Naive thymus-derived CD4-positive, alpha-beta T cell (primary cell): ENCODE results near the gene IFT25. TPM values are rescaled to one million over a fixed set of nuclear protein-coding genes. Genes with fewer than 3 reads are reported as not detected.

ENCODE experiments used
- ATAC-seq: fragments of 150-1000 bp; cut with Tn5 transposase; 2 replicates; pipeline ENCODE4 v1.10.0; 2021; ENCODE audit warnings: mild to moderate bottlenecking, moderate library complexity
- CTCF ChIA-PET: fragments of 350-600 bp; sonication (Branson Sonifier 250); formaldehyde crosslinking; loops from one replicate; lab custom pipeline; 2021; ENCODE audit warnings: antibody characterized with exemption; lab: Charles Lee
- POLR2A ChIA-PET: fragments of 350-600 bp; sonication (Branson Sonifier 250); formaldehyde crosslinking; loops from one replicate; lab custom pipeline; 2021; ENCODE audit warnings: antibody characterized with exemption, inconsistent platforms; lab: Charles Lee
- DNase-seq, 9 donors: peaks; one replicate each; pipeline versions ENCODE4 v3.0.0 to v3.0.0-alpha.2; 2020 to 2022; ENCODE audit warnings: mixed read lengths in 1 of 9
- H3K27ac ChIP-seq: one replicate; pipeline ENCODE4 v1.7.0; 2013; ENCODE audit warnings: mild to moderate bottlenecking, low read depth, low read length, moderate library complexity
- H3K27me3 ChIP-seq, 2 donors: one replicate each; pipeline ENCODE4 v1.7.0; 2013; ENCODE audit warnings: low read length in 2 of 2, mild to moderate bottlenecking in 2 of 2, moderate library complexity in 2 of 2; ENCODE audit not compliant: control insufficient read depth in 2 of 2, insufficient read depth in 2 of 2
- H3K36me3 ChIP-seq, 3 experiments: 1 replicate in 2 of 3; 2 replicates in 1 of 3; pipeline ENCODE4 v1.7.0; 2013; ENCODE audit warnings: low read length in 3 of 3, mild to moderate bottlenecking in 3 of 3, moderate library complexity in 1 of 3; ENCODE audit not compliant: insufficient read depth in 3 of 3, control insufficient read depth in 2 of 3
- H3K4me1 ChIP-seq, 2 donors: one replicate each; pipeline ENCODE4 v1.7.0; 2013; ENCODE audit warnings: low read length in 2 of 2, mild to moderate bottlenecking in 2 of 2, moderate library complexity in 1 of 2; ENCODE audit not compliant: control insufficient read depth in 2 of 2, insufficient read depth in 2 of 2
- H3K4me3 ChIP-seq: 2 replicates; pipeline ENCODE4 v1.7.0; 2013; ENCODE audit warnings: mild to moderate bottlenecking, low read length
- H3K9me3 ChIP-seq, 3 experiments: 1 replicate in 2 of 3; 2 replicates in 1 of 3; pipeline ENCODE4 v1.7.0; 2013; ENCODE audit warnings: low read length in 3 of 3; ENCODE audit not compliant: control insufficient read depth in 2 of 3
- H3K27ac Mint-ChIP-seq, 9 donors: one replicate each; pipeline ENCODE4 v1.8.0; 2020 to 2022; ENCODE audit warnings: mixed read lengths in 9 of 9, mild to moderate bottlenecking in 8 of 9, moderate library complexity in 5 of 9, inconsistent platforms in 2 of 9
- H3K27me3 Mint-ChIP-seq, 5 donors: one replicate each; pipeline ENCODE4 v1.8.0; 2021 to 2022; ENCODE audit warnings: mixed read lengths in 5 of 5, mild to moderate bottlenecking in 1 of 5
- H3K36me3 Mint-ChIP-seq, 5 donors: one replicate each; pipeline ENCODE4 v1.8.0; 2020 to 2022; ENCODE audit warnings: mixed read lengths in 5 of 5, mild to moderate bottlenecking in 3 of 5, inconsistent platforms in 1 of 5
- H3K4me1 Mint-ChIP-seq, 7 donors: one replicate each; pipeline ENCODE4 v1.8.0; 2020 to 2022; ENCODE audit warnings: mixed read lengths in 7 of 7, mild to moderate bottlenecking in 3 of 7, inconsistent platforms in 1 of 7
- H3K4me3 Mint-ChIP-seq, 10 donors: one replicate each; pipeline ENCODE4 v1.8.0; 2020 to 2022; ENCODE audit warnings: mild to moderate bottlenecking in 10 of 10, mixed read lengths in 10 of 10, moderate library complexity in 6 of 10, inconsistent platforms in 2 of 10
- H3K9me3 Mint-ChIP-seq, 11 donors: one replicate each; pipeline ENCODE4 v1.8.0; 2020 to 2022; ENCODE audit warnings: mixed read lengths in 11 of 11, mild to moderate bottlenecking in 4 of 11, inconsistent platforms in 1 of 11, moderate library complexity in 1 of 11
- intact Hi-C, 2 donors: fragments of 100-400 bp; cut with micrococcal nuclease; formaldehyde crosslinking; loops; one replicate each; pipeline ENCODE4 v1.15.1; 2023
- polyA plus RNA-seq, 2 donors: library from polyadenylated mRNA; unstranded; fragments of 300-500 nt; fragmentation: Illumina TruSeq; gene quantifications; one replicate each; pipeline ENCODE4 v1.2.3, GENCODE V29; 2021
- total RNA-seq, 6 experiments: library from RNA in 5 of 6; stranded (reverse) in 5 of 6; gene quantifications; 1 replicate in 5 of 6; 2 replicates in 1 of 6; pipeline ENCODE4 v1.2.3 and lab custom pipeline; 2021 to 2026

IFT25 gene
- total and polyA plus RNA-seq, 7 experiments from 2014 or later = 17.5 to 59.9 (median 41.3) TPM

- H3K27ac ChIP-seq = no peak overlapping the region
- H3K9me3 Mint-ChIP-seq = peaks cover 0 to 9% (median 0%) of the 10 kb centered on the region in 11 donors
- peaks cover 4 to 53% (median 33%) of the 10 kb centered on the region in 5 donors for H3K36me3 Mint-ChIP-seq
- intact Hi-C loops = no loop called here
- peaks cover 0 to 15% of the 10 kb centered on the region in 2 donors for H3K4me1 ChIP-seq
- DNase-seq (no peak), ATAC-seq (no peak)
- H3K9me3 ChIP-seq = peaks cover 0 to 7% (median 0%) of the 10 kb centered on the region in 3 experiments
- ChIA-PET CTCF (no interaction called here), POLR2A (no interaction called here)
- no peak overlapping the region for H3K4me3 Mint-ChIP-seq
- peaks cover 16 to 36% (median 26%) of the 10 kb centered on the region in 7 donors for H3K4me1 Mint-ChIP-seq
- no peak overlapping the region for H3K4me3 ChIP-seq
- H3K27ac Mint-ChIP-seq = no peak overlapping the region
- H3K36me3 ChIP-seq = peaks cover 0 to 26% (median 0%) of the 10 kb centered on the region in 3 experiments
- H3K27me3 ChIP-seq = no peaks in the 10 kb centered on the region
- H3K27me3 Mint-ChIP-seq = no peaks in the 10 kb centered on the region
Measured at GRCh38 chr1:53938136-53938830, 7.2 kb downstream of the IFT25 start.

GRCh38 chr1:53936430-53936829 lies 9.1 kb downstream of the IFT25 start:
- H3K4me1 Mint-ChIP-seq = peaks cover 7 to 26% (median 14%) of the 10 kb centered on the region in 7 donors
- H3K36me3 Mint-ChIP-seq = peaks cover 4 to 60% (median 38%) of the 10 kb centered on the region in 5 donors

GRCh38 chr1:53934170-53934765 lies 11.2 kb downstream of the IFT25 start:
- Histone ChIP-seq H3K4me3 (no peak overlapping the region), H3K9me3 (peaks cover 0 to 14% (median 0%) of the 10 kb centered on the region in 3 experiments), H3K27me3 (no peaks in the 10 kb centered on the region), H3K36me3 (peaks cover 0 to 31% (median 0%) of the 10 kb centered on the region in 3 experiments), H3K4me1 (peaks cover 0 to 3% of the 10 kb centered on the region in 2 donors), H3K27ac (no peak overlapping the region)
- no peak overlapping the region for H3K27ac Mint-ChIP-seq
- ATAC-seq (no peak), DNase-seq (no peak)
- ChIA-PET CTCF (interaction anchor here (0.7 kb wide), 1 partner anchor 73 kb away, joined by 3 read pairs; no protein-coding TSS in a partner anchor), POLR2A (interaction anchor here (2.0 kb wide), 1 partner anchor 11 kb away, joined by 8 read pairs; the partner anchor contains the start of genes IFT25 and LRRC42)
- H3K4me1 Mint-ChIP-seq = peaks cover 5 to 15% (median 9%) of the 10 kb centered on the region in 7 donors
- H3K36me3 Mint-ChIP-seq = peaks cover 5 to 60% (median 46%) of the 10 kb centered on the region in 5 donors
- H3K9me3 Mint-ChIP-seq = peaks cover 0 to 10% (median 0%) of the 10 kb centered on the region in 11 donors
- intact Hi-C loops = no loop called here
- no peaks in the 10 kb centered on the region for H3K27me3 Mint-ChIP-seq
- H3K4me3 Mint-ChIP-seq = no peak overlapping the region

More at GRCh38 chr1:53936430-53936829, 9.1 kb downstream of the IFT25 start:
- H3K27ac ChIP-seq = no peak overlapping the region
- Mint-ChIP-seq H3K27ac (peak overlapping the region in 1 of 9 donors; percentile 4), H3K27me3 (no peaks in the 10 kb centered on the region), H3K4me3 (no peak overlapping the region), H3K9me3 (peaks cover 0 to 10% (median 0%) of the 10 kb centered on the region in 11 donors)
- H3K9me3 ChIP-seq = peaks cover 0 to 14% (median 0%) of the 10 kb centered on the region in 3 experiments
- ChIA-PET POLR2A (interaction anchor here (0.7 kb wide), 1 partner anchor 11 kb away, joined by 4 read pairs; no protein-coding TSS in a partner anchor), CTCF (interaction anchor here (1.3 kb wide), 1 partner anchor 9 kb away, joined by 5 read pairs; the partner anchor contains the start of gene IFT25)
- ATAC-seq = no peak
- intact Hi-C loops = no loop called here
- no peak overlapping the region for H3K4me3 ChIP-seq
- no peak for DNase-seq
- H3K4me1 ChIP-seq = peaks cover 0 to 3% of the 10 kb centered on the region in 2 donors
- no peaks in the 10 kb centered on the region for H3K27me3 ChIP-seq
- peaks cover 0 to 26% (median 0%) of the 10 kb centered on the region in 3 experiments for H3K36me3 ChIP-seq

DNA sequence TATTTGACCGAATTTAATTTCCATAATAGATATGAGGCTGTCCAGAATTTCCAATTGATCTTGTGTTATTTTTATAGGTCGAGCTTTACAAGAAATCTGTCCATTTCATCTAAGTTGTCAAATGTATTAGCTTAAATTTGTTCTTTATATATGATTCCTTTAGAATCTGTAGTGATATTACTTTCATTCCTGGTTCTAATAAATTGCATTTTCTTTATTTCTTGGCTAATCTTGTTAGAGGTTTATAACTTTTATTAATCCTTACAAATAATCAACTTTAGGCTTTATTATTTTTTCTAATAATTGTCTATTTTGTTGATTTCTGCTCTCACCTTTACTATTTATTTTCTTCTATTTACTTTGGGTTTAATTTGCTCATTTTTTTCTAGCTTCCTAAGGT lies 14.0 kb downstream of the IFT25 start:
- Histone ChIP-seq H3K4me3 (no peak overlapping the region), H3K9me3 (peaks cover 0 to 14% (median 0%) of the 10 kb centered on the region in 3 experiments), H3K27me3 (no peaks in the 10 kb centered on the region), H3K36me3 (peaks cover 0 to 39% (median 0%) of the 10 kb centered on the region in 3 experiments), H3K27ac (no peak overlapping the region), H3K4me1 (no peaks in the 10 kb centered on the region)
- ChIA-PET POLR2A (no interaction called here), CTCF (interaction anchor here (1.3 kb wide), 1 partner anchor 70 kb away, joined by 6 read pairs; no protein-coding TSS in a partner anchor)
- Mint-ChIP-seq H3K9me3 (peaks cover 0 to 10% (median 0%) of the 10 kb centered on the region in 11 donors), H3K4me1 (peaks cover 0 to 7% (median 1%) of the 10 kb centered on the region in 7 donors), H3K27ac (peak overlapping the region in 1 of 9 donors; percentile 38), H3K4me3 (no peak overlapping the region), H3K27me3 (no peaks in the 10 kb centered on the region), H3K36me3 (peaks cover 11 to 60% (median 48%) of the 10 kb centered on the region in 5 donors)
- intact Hi-C loops = no loop called here
- no peak for ATAC-seq
- no peak for DNase-seq

GRCh38 chr1:53930932-53931331 lies 14.6 kb downstream of the IFT25 start:
- H3K4me1 Mint-ChIP-seq = peaks cover 0 to 7% (median 0%) of the 10 kb centered on the region in 7 donors
- Histone ChIP-seq H3K9me3 (peaks cover 0 to 14% (median 0%) of the 10 kb centered on the region in 3 experiments), H3K36me3 (peaks cover 0 to 40% (median 0%) of the 10 kb centered on the region in 3 experiments), H3K4me1 (no peaks in the 10 kb centered on the region), H3K27me3 (no peaks in the 10 kb centered on the region), H3K27ac (no peak overlapping the region), H3K4me3 (no peak overlapping the region)
- intact Hi-C loops = no loop called here
- peaks cover 10 to 57% (median 47%) of the 10 kb centered on the region in 5 donors for H3K36me3 Mint-ChIP-seq
- H3K9me3 Mint-ChIP-seq = peaks cover 0 to 10% (median 0%) of the 10 kb centered on the region in 11 donors
- POLR2A ChIA-PET = no interaction called here
- H3K27ac Mint-ChIP-seq = peak overlapping the region in 1 of 9 donors; percentile 38
- ATAC-seq (no peak), DNase-seq (no peak)
- no peaks in the 10 kb centered on the region for H3K27me3 Mint-ChIP-seq
- H3K4me3 Mint-ChIP-seq = no peak overlapping the region
- CTCF ChIA-PET = interaction anchor here (1.3 kb wide), 1 partner anchor 70 kb away, joined by 6 read pairs; no protein-coding TSS in a partner anchor

DNA sequence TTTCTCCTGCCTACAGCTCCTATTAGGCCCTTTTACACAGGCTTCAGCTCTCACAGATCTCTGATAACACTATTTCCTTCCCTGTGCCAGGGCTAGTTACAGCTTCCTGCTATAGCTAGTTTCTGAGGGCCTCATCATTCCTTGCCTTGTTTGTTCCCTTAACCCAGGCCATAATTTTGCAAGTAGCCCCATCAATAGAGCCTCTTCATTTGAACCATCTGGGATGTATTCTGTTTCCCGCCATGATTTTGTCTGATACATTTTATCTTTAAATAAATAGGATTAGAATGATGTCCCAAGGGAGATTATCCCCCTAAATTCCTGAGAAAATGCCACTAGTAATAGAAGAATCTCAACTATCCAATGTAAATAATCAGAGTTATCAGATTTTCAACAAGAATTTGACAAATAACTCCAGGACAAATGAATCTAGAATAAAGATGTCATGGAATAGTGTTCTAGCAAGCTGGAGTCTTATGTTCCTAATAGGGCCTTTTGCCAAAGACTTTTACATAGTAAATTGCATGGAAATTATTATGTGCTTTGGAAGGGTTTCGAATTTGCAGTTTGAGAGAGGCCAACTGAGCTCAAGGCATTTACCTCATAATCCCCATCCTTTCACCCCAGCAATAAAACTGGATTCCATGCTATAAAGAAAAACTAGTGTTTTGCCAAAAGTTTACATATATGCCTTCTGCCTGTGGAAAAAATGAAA lies 16.1 kb downstream of the IFT25 start:
- POLR2A ChIA-PET = interaction anchor here (0.9 kb wide), 1 partner anchor 15 kb away, joined by 4 read pairs; no protein-coding TSS in a partner anchor
- H3K4me1 Mint-ChIP-seq = peaks cover 0 to 7% (median 0%) of the 10 kb centered on the region in 7 donors
- Histone ChIP-seq H3K27ac (no peak overlapping the region), H3K9me3 (peaks cover 0 to 8% (median 0%) of the 10 kb centered on the region in 3 experiments), H3K27me3 (no peaks in the 10 kb centered on the region), H3K36me3 (peaks cover 0 to 28% (median 0%) of the 10 kb centered on the region in 3 experiments), H3K4me1 (no peaks in the 10 kb centered on the region), H3K4me3 (no peak overlapping the region)
- CTCF ChIA-PET = interaction anchor here (0.8 kb wide), 1 partner anchor 31 kb away, joined by 3 read pairs; no protein-coding TSS in a partner anchor
- DNase-seq (no peak), ATAC-seq (no peak)
- intact Hi-C loops = no loop called here
- no peak overlapping the region for H3K4me3 Mint-ChIP-seq
- H3K27ac Mint-ChIP-seq = peak overlapping the region in 1 of 9 donors; percentile 59
- peaks cover 0 to 3% (median 0%) of the 10 kb centered on the region in 11 donors for H3K9me3 Mint-ChIP-seq
- H3K27me3 Mint-ChIP-seq = no peaks in the 10 kb centered on the region
- H3K36me3 Mint-ChIP-seq = peaks cover 10 to 52% (median 45%) of the 10 kb centered on the region in 5 donors
